Uterus (tissue), 4 donors: ENCODE results near the gene RS1. TPM values are rescaled to one million over a fixed set of nuclear protein-coding genes. Genes with fewer than 3 reads are reported as not detected.

Experiments used
- DNase-seq, 2 donors: peaks; one replicate each; pipeline ENCODE4 v3.0.0-alpha.2; 2019 to 2020
- H3K27ac ChIP-seq, 2 donors: fragments of 200-600 bp; sonication (generic); 1 replicate in 1 of 2; 2 replicates in 1 of 2; pipeline ENCODE4 v1.5.1; 2016 to 2018
- H3K27me3 ChIP-seq, 2 donors: fragments of 200-600 bp; sonication (generic); one replicate each; pipeline ENCODE4 v1.5.1; 2018 to 2019; ENCODE audit warnings: control low read depth in 1 of 2
- H3K36me3 ChIP-seq, 2 donors: fragments of 200-600 bp; sonication (generic); one replicate each; pipeline ENCODE4 v1.5.1; 2019; ENCODE audit warnings: control low read depth in 1 of 2
- H3K4me1 ChIP-seq, 2 donors: fragments of 200-600 bp; sonication (generic); one replicate each; pipeline ENCODE4 v1.5.1; 2018 to 2019; ENCODE audit warnings: control low read depth in 1 of 2
- H3K4me3 ChIP-seq, 2 donors: fragments of 200-600 bp; sonication (generic); 1 replicate in 1 of 2; 2 replicates in 1 of 2; pipeline ENCODE4 v1.5.1; 2018 to 2019; ENCODE audit warnings: mild to moderate bottlenecking in 1 of 2
- H3K9me3 ChIP-seq, 2 donors: fragments of 200-600 bp; sonication (generic); one replicate each; pipeline ENCODE4 v1.5.1; 2019; ENCODE audit warnings: control low read depth in 1 of 2
- POLR2A ChIP-seq, 2 donors: fragments of 450-650 bp; IDR thresholded peaks; one replicate each; pipeline ENCODE4 v1.6.1; 2016; ENCODE audit warnings: antibody characterized with exemption in 2 of 2, mild to moderate bottlenecking in 1 of 2, moderate library complexity in 1 of 2
- intact Hi-C: fragments of 100-400 bp; cut with DNase I; formaldehyde crosslinking; loops from one replicate; pipeline ENCODE4 v1.15.1; 2023; ENCODE audit warnings: low total_unique reads
- total RNA-seq, 4 donors: library from RNA; depleted of rRNA in 3 of 4; stranded (reverse); fragments of >200 nt in 3 of 4; gene quantifications; one replicate each; pipeline versions ENCODE4 v1.1.0 to v1.2.4, GENCODE V29; 2014 to 2023
- TF ChIP-seq, protein P1 (sequence below), 4 experiments: fragments of 200-600 bp in 2 of 4; fragments of 450-650 bp in 2 of 4; sonication (generic) in 2 of 4; IDR thresholded peaks; one replicate each; pipeline ENCODE4 v1.5.1; 2016 to 2019; ENCODE audit warnings: antibody characterized with exemption in 4 of 4, mild to moderate bottlenecking in 2 of 4, moderate library complexity in 1 of 4
- donor health status: DM: yes; HTN: yes; CAD: no.

RS1 gene
- total RNA-seq, 4 donors from 2014 or later = not detected

DNA sequence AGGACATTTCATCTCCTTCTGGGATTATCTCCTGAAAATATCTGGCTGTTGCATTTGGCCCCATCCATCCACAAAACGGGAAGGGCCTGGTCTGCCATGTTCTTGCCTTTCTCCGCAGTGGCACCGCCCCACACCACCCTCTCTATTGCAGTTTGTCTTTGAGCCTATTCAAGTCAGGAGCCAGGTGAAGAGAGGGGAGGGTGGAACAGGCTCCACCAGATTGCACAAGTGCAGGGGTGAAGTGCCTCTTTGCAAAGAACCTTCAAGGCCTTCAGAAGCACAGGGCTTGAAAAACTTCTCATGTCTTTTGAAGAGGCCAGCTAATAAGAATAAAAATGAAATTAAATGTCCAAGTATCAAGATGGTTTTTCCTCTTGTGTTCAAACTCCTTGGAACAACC is 28.7 kb downstream of the RS1 start:
- intact Hi-C loops = no loop called here
- H3K27ac ChIP-seq = no peak overlapping the region
- TF ChIP-seq, protein P1, sequence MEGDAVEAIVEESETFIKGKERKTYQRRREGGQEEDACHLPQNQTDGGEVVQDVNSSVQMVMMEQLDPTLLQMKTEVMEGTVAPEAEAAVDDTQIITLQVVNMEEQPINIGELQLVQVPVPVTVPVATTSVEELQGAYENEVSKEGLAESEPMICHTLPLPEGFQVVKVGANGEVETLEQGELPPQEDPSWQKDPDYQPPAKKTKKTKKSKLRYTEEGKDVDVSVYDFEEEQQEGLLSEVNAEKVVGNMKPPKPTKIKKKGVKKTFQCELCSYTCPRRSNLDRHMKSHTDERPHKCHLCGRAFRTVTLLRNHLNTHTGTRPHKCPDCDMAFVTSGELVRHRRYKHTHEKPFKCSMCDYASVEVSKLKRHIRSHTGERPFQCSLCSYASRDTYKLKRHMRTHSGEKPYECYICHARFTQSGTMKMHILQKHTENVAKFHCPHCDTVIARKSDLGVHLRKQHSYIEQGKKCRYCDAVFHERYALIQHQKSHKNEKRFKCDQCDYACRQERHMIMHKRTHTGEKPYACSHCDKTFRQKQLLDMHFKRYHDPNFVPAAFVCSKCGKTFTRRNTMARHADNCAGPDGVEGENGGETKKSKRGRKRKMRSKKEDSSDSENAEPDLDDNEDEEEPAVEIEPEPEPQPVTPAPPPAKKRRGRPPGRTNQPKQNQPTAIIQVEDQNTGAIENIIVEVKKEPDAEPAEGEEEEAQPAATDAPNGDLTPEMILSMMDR (IDR thresholded peaks at IDR 0.05) = no peak
- TF ChIP-seq POLR2A (IDR thresholded peaks at IDR 0.05) = no peak

DNA sequence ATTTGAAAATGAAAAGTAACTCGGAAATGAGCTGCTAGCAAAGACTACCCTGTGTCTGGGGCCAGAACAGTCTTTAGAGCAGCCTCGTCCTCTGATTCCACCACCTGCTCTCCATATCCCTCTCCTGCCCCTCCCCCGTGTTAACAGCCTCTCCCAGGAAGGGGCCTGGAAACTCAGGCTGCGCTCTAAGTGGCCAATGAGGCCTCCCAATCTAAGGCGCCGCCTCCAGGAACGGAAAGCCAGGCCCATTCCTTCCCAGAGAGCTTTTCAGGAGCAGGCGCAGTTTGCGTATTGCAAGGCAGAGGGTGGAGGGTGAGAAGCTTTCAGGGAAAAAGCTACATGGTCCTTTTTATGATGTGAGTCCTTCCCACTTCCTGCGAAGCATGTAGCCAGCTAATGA is 31.2 kb downstream of the RS1 start:
- no peak for TF ChIP-seq POLR2A (IDR thresholded peaks at IDR 0.05)
- TF ChIP-seq, protein P1 (IDR thresholded peaks at IDR 0.05) = no peak
- H3K4me1 ChIP-seq = no peaks in the 10 kb centered on the region
- intact Hi-C loops = no loop called here
- no peak overlapping the region for H3K27ac ChIP-seq
- no peak overlapping the region for H3K4me3 ChIP-seq
- H3K27me3 ChIP-seq = no peaks in the 10 kb centered on the region
- no peaks in the 10 kb centered on the region for H3K36me3 ChIP-seq
- DNase-seq = no peak
- no peaks in the 10 kb centered on the region for H3K9me3 ChIP-seq

More for the DNA sequence above, 28.7 kb downstream of the RS1 start:
- DNase-seq = no peak
- no peaks in the 10 kb centered on the region for H3K36me3 ChIP-seq
- no peaks in the 10 kb centered on the region for H3K4me1 ChIP-seq
- H3K27me3 ChIP-seq = no peaks in the 10 kb centered on the region
- no peaks in the 10 kb centered on the region for H3K9me3 ChIP-seq
- H3K4me3 ChIP-seq = no peak overlapping the region

DNA sequence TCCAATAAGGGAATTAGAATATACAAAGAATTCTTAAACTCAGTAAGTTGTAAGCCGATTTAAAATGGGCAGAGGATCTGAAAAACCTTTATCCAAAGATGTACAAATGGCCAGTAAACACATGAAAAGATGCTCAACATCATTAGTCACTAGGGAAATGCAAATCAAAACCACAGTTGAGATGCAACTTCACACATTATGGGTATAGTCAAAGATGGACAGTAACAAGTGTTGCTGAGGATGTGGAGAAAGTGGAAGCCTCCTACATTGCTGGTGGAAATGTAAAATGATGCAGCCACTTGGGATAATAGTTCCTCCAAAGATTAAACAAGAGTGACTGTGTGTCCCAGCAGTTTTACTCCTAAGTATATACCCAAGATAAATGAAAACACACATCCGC is 32.6 kb downstream of the RS1 start:
- Histone ChIP-seq H3K27ac (no peak overlapping the region), H3K9me3 (no peaks in the 10 kb centered on the region), H3K4me3 (no peak overlapping the region), H3K36me3 (no peaks in the 10 kb centered on the region), H3K4me1 (no peaks in the 10 kb centered on the region), H3K27me3 (no peaks in the 10 kb centered on the region)
- intact Hi-C loops = no loop called here
- no peak for TF ChIP-seq POLR2A (IDR thresholded peaks at IDR 0.05)
- TF ChIP-seq, protein P1 (IDR thresholded peaks at IDR 0.05) = no peak
- no peak for DNase-seq

DNA sequence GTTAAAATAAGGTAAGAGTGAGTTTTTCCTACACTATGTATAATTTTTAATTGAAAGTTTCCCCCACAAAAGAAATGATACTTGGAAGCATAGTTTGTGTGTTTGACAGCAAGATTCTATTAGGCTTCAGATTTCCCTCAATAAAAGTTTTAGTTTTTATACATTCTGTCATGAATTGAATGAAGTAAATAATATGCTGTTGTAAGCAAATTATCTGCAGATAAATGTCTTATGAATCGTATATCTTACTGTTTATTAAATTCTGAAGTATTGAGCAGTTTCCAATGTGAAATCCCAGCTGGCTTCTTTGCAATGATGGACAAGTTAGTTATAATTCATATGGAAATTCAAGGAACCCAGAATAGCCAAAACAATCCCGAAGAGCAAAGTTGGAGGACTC is 33.5 kb downstream of the RS1 start:
- Histone ChIP-seq H3K36me3 (no peaks in the 10 kb centered on the region), H3K4me3 (no peak overlapping the region), H3K9me3 (no peaks in the 10 kb centered on the region), H3K27ac (no peak overlapping the region), H3K27me3 (no peaks in the 10 kb centered on the region), H3K4me1 (no peaks in the 10 kb centered on the region)
- no peak for DNase-seq
- intact Hi-C loops = no loop called here
- TF ChIP-seq POLR2A (IDR thresholded peaks at IDR 0.05) = no peak
- TF ChIP-seq, protein P1 (IDR thresholded peaks at IDR 0.05) = no peak

DNA sequence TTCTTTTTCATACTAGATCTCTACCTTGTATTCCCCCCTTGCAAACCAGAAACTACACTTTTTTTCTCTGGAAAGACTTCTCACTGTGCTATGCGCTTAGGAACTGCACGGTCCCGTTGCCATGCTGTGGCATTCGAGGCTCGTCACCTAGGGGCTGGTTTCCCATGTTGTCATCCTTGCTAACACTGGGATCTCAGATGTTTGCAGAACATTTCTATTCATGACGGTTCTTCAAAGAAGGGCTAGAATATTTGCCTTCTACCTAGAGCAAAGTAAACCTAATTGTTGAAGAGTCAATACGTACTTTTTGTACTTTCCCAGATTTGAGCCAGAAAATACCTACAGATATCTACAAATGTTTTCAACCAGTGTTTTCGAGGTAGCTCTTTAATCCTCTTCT is 41.0 kb downstream of the RS1 start:
- H3K4me3 ChIP-seq = no peak overlapping the region
- no peaks in the 10 kb centered on the region for H3K4me1 ChIP-seq
- H3K36me3 ChIP-seq = no peaks in the 10 kb centered on the region
- no peaks in the 10 kb centered on the region for H3K9me3 ChIP-seq
- TF ChIP-seq, protein P1 (IDR thresholded peaks at IDR 0.05) = no peak
- no peak for TF ChIP-seq POLR2A (IDR thresholded peaks at IDR 0.05)
- DNase-seq = no peak
- intact Hi-C loops = no loop called here
- no peaks in the 10 kb centered on the region for H3K27me3 ChIP-seq
- no peak overlapping the region for H3K27ac ChIP-seq
